AG04450 (cell line): ENCODE data around the gene VPS51. TPM values are rescaled to one million over a fixed set of nuclear protein-coding genes. Genes with fewer than 3 reads are reported as not detected.
"Not testable (repeated sequence)": the region's sequence is repeated elsewhere in the genome, so short reads cannot be mapped to it uniquely, and the experiment has no call there.

Experiments used
- CTCF ChIA-PET: fragments of 300-600, 350-600 bp; formaldehyde crosslinking; extraction: SDS; loops from one replicate; lab custom pipeline; 2022; ENCODE audit warnings: antibody characterized with exemption, inconsistent platforms; lab: Charles Lee
- POLR2A ChIA-PET: fragments of 350-600 bp; formaldehyde crosslinking; extraction: SDS; loops from one replicate; lab custom pipeline; 2021; ENCODE audit warnings: antibody characterized with exemption, inconsistent platforms; lab: Yijun Ruan, JAX
- DNase-seq: peaks from one replicate; pipeline ENCODE4 v3.0.0-alpha.2; 2011; ENCODE audit warnings: low read depth, low spot score
- H3K27ac ChIP-seq: one replicate; pipeline ENCODE4 v1.5.1; 2012; ENCODE audit warnings: low read depth, low read length, control low read depth
- H3K27me3 ChIP-seq: one replicate; pipeline ENCODE4 v1.6.0; 2012; ENCODE audit warnings: low read length; ENCODE audit not compliant: control insufficient read depth, insufficient read depth
- H3K4me3 ChIP-seq: 2 replicates; pipeline ENCODE4 v1.5.1; 2011; ENCODE audit warnings: mild to moderate bottlenecking, low read depth, low read length, control low read depth
- H3K9me3 ChIP-seq: 2 replicates; pipeline ENCODE4 v1.5.1; 2012; ENCODE audit warnings: low read length; ENCODE audit not compliant: control insufficient read depth, insufficient read depth
- CTCF ChIP-seq: IDR thresholded peaks from 2 replicates; pipeline ENCODE4 v1.5.1; 2011; ENCODE audit warnings: low read depth, low read length, control low read depth, inconsistent platforms
- polyA plus RNA-seq: library from polyadenylated mRNA; depleted of rRNA; stranded (reverse); fragments of >200 nt; gene quantifications from 2 replicates; pipeline ENCODE4 v1.2.3, GENCODE V29; 2011

Gene VPS51
- polyA plus RNA-seq, 1 experiment, result 38.9 TPM

- H3K27ac ChIP-seq, result no peak overlapping the region
- no peaks in the 10 kb centered on the region; the same call in 1 of the 2 replicates for H3K9me3 ChIP-seq
- no peak for TF ChIP-seq CTCF
- H3K27me3 ChIP-seq, result peaks cover 20% of the 10 kb centered on the region
- H3K4me3 ChIP-seq, result no peak overlapping the region
- CTCF ChIA-PET, result no interaction called here
- POLR2A ChIA-PET, result no interaction called here
- no peak for DNase-seq
These were observed 46.0 kb downstream of the VPS51 start for GRCh38 chr11:65141896-65142494.

- peaks cover 8% of the 10 kb centered on the region for H3K27me3 ChIP-seq
- CTCF ChIA-PET, result interaction anchor here (0.6 to 0.8 kb wide), 2 partner anchors 18 to 103 kb away, joined by 3 read pairs; no protein-coding TSS in a partner anchor
- TF ChIP-seq CTCF, result no peak
- no peak overlapping the region for H3K27ac ChIP-seq
- peaks cover 2% of the 10 kb centered on the region; the same call in 1 of the 2 replicates for H3K9me3 ChIP-seq
- DNase-seq, result no peak
- no peak overlapping the region for H3K4me3 ChIP-seq
- POLR2A ChIA-PET, result no interaction called here
These were observed 51.5 kb downstream of the VPS51 start for GRCh38 chr11:65147352-65148075.

GRCh38 chr11:65148657-65149056, 52.6 kb downstream of the VPS51 start:
- DNase-seq, result no peak
- H3K9me3 ChIP-seq, result peaks cover 2% of the 10 kb centered on the region; the same call in 1 of the 2 replicates
- ChIA-PET CTCF (no interaction called here), POLR2A (interaction anchor here (0.6 kb wide), 1 partner anchor 31 kb away, joined by 3 read pairs; no protein-coding TSS in a partner anchor)
- TF ChIP-seq CTCF, result no peak
- no peak overlapping the region for H3K27ac ChIP-seq
- no peak overlapping the region for H3K4me3 ChIP-seq
- peaks cover 8% of the 10 kb centered on the region for H3K27me3 ChIP-seq

GRCh38 chr11:65150131-65150508, 54.1 kb downstream of the VPS51 start:
- H3K9me3 ChIP-seq, H3K4me3 ChIP-seq, DNase-seq, H3K27me3 ChIP-seq: not testable (repeated sequence)
- ChIA-PET CTCF (interaction anchor here (0.7 kb wide), 1 partner anchor 12 kb away, joined by 4 read pairs; no protein-coding TSS in a partner anchor), POLR2A (interaction anchor here (0.7 kb wide), 1 partner anchor 37 kb away, joined by 3 read pairs; no protein-coding TSS in a partner anchor)
- H3K27ac ChIP-seq, result peak overlapping the region; percentile 21

- ChIA-PET POLR2A (interaction anchor here (0.7 kb wide), 1 partner anchor 37 kb away, joined by 3 read pairs; no protein-coding TSS in a partner anchor), CTCF (interaction anchor here (0.7 to 1.7 kb wide), 2 partner anchors 11 to 13 kb away, joined by 4 to 5 read pairs; no protein-coding TSS in a partner anchor)
- peaks cover 7% of the 10 kb centered on the region for H3K27me3 ChIP-seq
- no peak overlapping the region for H3K4me3 ChIP-seq
- H3K9me3 ChIP-seq, result peaks cover 2% of the 10 kb centered on the region; the same call in 1 of the 2 replicates
- DNase-seq, result no peak
- H3K27ac ChIP-seq, result peak overlapping the region; percentile 21
- TF ChIP-seq CTCF, result no peak
These were observed 54.7 kb downstream of the VPS51 start for GRCh38 chr11:65150509-65151299.
